ENCODE results near the gene DTWD1.

- TF ChIP-seq SRSF9 (IDR thresholded peaks at IDR 0.05; ENCODE audit: borderline replicate concordance, low read depth, low read length) (no peak), KDM2B (CRISPR knock-in tag; IDR thresholded peaks at IDR 0.05) (no peak), BCLAF1 (IDR thresholded peaks at IDR 0.05; ENCODE audit: borderline replicate concordance in 1 of 2, control insufficient read depth in 1 of 2, low read depth in 2 of 2, low read length in 1 of 2) (no peak), HBP1 (CRISPR knock-in tag; IDR thresholded peaks at IDR 0.05) (no peak), ETV6 (IDR thresholded peaks at IDR 0.05; ENCODE audit: borderline replicate concordance in 1 of 2, low read depth in 2 of 2, low read length in 1 of 2) (no peak), ETV6 (CRISPR knock-in tag; IDR thresholded peaks at IDR 0.05; ENCODE audit: borderline replicate concordance) (no peak), POLR2AphosphoS5 (IDR thresholded peaks at IDR 0.05; ENCODE audit: control insufficient read depth, insufficient read depth, low read depth, low read length) (no peak), RAD21 (CRISPR knock-in tag; conservative IDR thresholded peaks at IDR 0.05 in 1 of 2, IDR thresholded peaks at IDR 0.05 in 1 of 2) (no peak), MXD1 (CRISPR knock-in tag; IDR thresholded peaks at IDR 0.05; ENCODE audit: borderline replicate concordance, poor library complexity, severe bottlenecking) (no peak), SRSF1 (IDR thresholded peaks at IDR 0.05; ENCODE audit: low read depth, low read length) (no peak), FOXK1 (CRISPR knock-in tag; IDR thresholded peaks at IDR 0.05; ENCODE audit: borderline replicate concordance) (no peak), EZH2 (IDR thresholded peaks at IDR 0.05; ENCODE audit: borderline replicate concordance, low read depth, low read length) (no peak)
Observed at GRCh38 chr15:49624056-49624455, 3.2 kb downstream of the DTWD1 start.
